Neuronal stem cell (in vitro differentiated cells): ENCODE data around the gene POLR3B.

Experiments
- DNase-seq: peaks from one replicate; pipeline ENCODE4 v3.0.0-alpha.2; 2013; ENCODE audit warnings: low spot score
- H2AFZ ChIP-seq: one replicate; pipeline ENCODE4 v1.6.1; 2013; ENCODE audit warnings: mild to moderate bottlenecking, low read length, inconsistent platforms
- H2AK5ac ChIP-seq: 2 replicates; pipeline ENCODE4 v1.6.1; 2013; ENCODE audit warnings: low read depth, mild to moderate bottlenecking, inconsistent platforms, low read length, moderate library complexity, mixed read lengths
- H2BK120ac ChIP-seq: 2 replicates; pipeline ENCODE4 v1.6.1; 2013; ENCODE audit warnings: low read depth, mild to moderate bottlenecking, inconsistent platforms, low read length, moderate library complexity, mixed read lengths
- H2BK12ac ChIP-seq: one replicate; pipeline ENCODE4 v1.6.1; 2013; ENCODE audit warnings: low read length, inconsistent platforms
- H2BK15ac ChIP-seq: 2 replicates; pipeline ENCODE4 v1.6.1; 2013; ENCODE audit warnings: mild to moderate bottlenecking, low read length, inconsistent platforms, mixed read lengths
- H2BK5ac ChIP-seq: one replicate; pipeline ENCODE4 v1.6.1; 2013; ENCODE audit warnings: inconsistent platforms, mild to moderate bottlenecking, low read length, moderate library complexity
- H3K14ac ChIP-seq: one replicate; pipeline ENCODE4 v1.6.1; 2013; ENCODE audit warnings: low read length, inconsistent platforms
- H3K18ac ChIP-seq: 2 replicates; pipeline ENCODE4 v1.6.1; 2013; ENCODE audit warnings: low read length, inconsistent platforms
- H3K23ac ChIP-seq: 2 replicates; pipeline ENCODE4 v1.6.1; 2013; ENCODE audit warnings: low read depth, mild to moderate bottlenecking, mixed read lengths, low read length, inconsistent platforms; ENCODE audit not compliant: poor library complexity
- H3K27ac ChIP-seq: replicated peaks from 3 replicates; pipeline ENCODE4 v1.5.1; 2013; ENCODE audit warnings: low read length, inconsistent platforms
- H3K27me3 ChIP-seq, 3 experiments: 2 replicates each; pipeline ENCODE4 v1.6.1; 2013; ENCODE audit warnings: low read length in 3 of 3, mild to moderate bottlenecking in 2 of 3, inconsistent platforms in 1 of 3, low read depth in 1 of 3, mixed read lengths in 1 of 3, moderate library complexity in 1 of 3; ENCODE audit not compliant: control insufficient read depth in 3 of 3, insufficient read depth in 3 of 3
- H3K36me3 ChIP-seq, 2 donors: replicated peaks in 1 of 2; 2 replicates each; pipeline ENCODE4 v1.6.1; 2013; ENCODE audit warnings: low read length in 2 of 2; ENCODE audit not compliant: control insufficient read depth in 2 of 2, insufficient read depth in 2 of 2
- H3K4ac ChIP-seq: 2 replicates; pipeline ENCODE4 v1.6.1; 2013; ENCODE audit warnings: inconsistent platforms, mild to moderate bottlenecking, low read length, moderate library complexity
- H3K4me1 ChIP-seq, 2 donors: 1 replicate in 1 of 2; 2 replicates in 1 of 2; pipeline ENCODE4 v1.6.1; 2013; ENCODE audit warnings: low read length in 2 of 2, low read depth in 1 of 2; ENCODE audit not compliant: control insufficient read depth in 2 of 2, insufficient read depth in 1 of 2
- H3K4me2 ChIP-seq: one replicate; pipeline ENCODE4 v1.6.1; 2013; ENCODE audit warnings: mild to moderate bottlenecking, low read length, inconsistent platforms; ENCODE audit not compliant: insufficient read depth, poor library complexity, severe bottlenecking
- H3K4me3 ChIP-seq, 2 donors: 2 replicates each; pipeline ENCODE4 v1.5.1; 2013; ENCODE audit warnings: low read length in 2 of 2, mild to moderate bottlenecking in 2 of 2, inconsistent platforms in 1 of 2, moderate library complexity in 1 of 2
- H3K79me1 ChIP-seq: one replicate; pipeline ENCODE4 v1.6.1; 2013; ENCODE audit warnings: low read depth, mild to moderate bottlenecking, inconsistent platforms, low read length, moderate library complexity
- H3K9ac ChIP-seq: one replicate; pipeline ENCODE4 v1.6.1; 2013; ENCODE audit warnings: mild to moderate bottlenecking, low read depth, low read length, inconsistent platforms; ENCODE audit not compliant: poor library complexity
- H3K9me3 ChIP-seq, 2 donors: replicated peaks in 1 of 2; 2 replicates each; pipeline versions ENCODE3 to v1.6.1; 2013; ENCODE audit warnings: low read length in 2 of 2, mild to moderate bottlenecking in 2 of 2, inconsistent platforms in 1 of 2, low read depth in 1 of 2, mixed read lengths in 1 of 2, moderate library complexity in 1 of 2; ENCODE audit not compliant: control insufficient read depth in 2 of 2, insufficient read depth in 1 of 2
- H4K8ac ChIP-seq: one replicate; pipeline ENCODE4 v1.6.1; 2013; ENCODE audit warnings: low read depth, mild to moderate bottlenecking, inconsistent platforms, low read length, moderate library complexity
- H4K91ac ChIP-seq: one replicate; pipeline ENCODE4 v1.6.1; 2013; ENCODE audit warnings: low read length, low read depth, mild to moderate bottlenecking, inconsistent platforms; ENCODE audit not compliant: poor library complexity
- WGBS, 2 donors: extraction: QIAGEN DNeasy Blood & Tissue Kit; methylation state at CpG; one replicate each; pipeline ENCODE4 v1.1.7; 2013; ENCODE audit warnings: missing lambda C conversion rate in 2 of 2, mixed read lengths in 1 of 2; ENCODE audit not compliant: insufficient read length in 2 of 2, insufficient replicate concordance in 1 of 2; ENCODE audit errors: extremely low coverage in 2 of 2; 5-methylcytosine and 5-hydroxymethylcytosine counted together

Gene POLR3B

DNA sequence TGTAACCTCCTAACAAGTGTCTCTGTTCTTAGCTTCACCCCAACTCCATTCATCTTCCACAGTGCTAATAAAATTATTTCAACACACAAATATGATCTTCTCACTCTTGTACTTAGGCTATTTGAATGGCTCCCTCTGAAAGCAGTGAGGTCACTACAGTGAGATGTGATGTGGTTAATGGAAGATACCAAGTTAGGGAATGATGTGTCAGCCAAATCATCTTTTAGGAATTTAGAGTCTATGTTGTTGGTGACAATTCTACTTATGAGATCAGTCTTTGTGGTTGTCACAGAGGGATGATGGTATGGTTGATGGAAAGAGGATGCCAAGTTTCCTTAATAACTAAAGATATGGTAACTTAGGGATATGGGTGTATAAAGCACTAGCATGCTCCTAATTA is 57.6 kb downstream of the POLR3B start:
- no peak overlapping the region for H4K8ac ChIP-seq
- H2BK5ac ChIP-seq, result no peak overlapping the region
- H2AK5ac ChIP-seq, result no peak overlapping the region
- no peaks in the 10 kb centered on the region for H3K27me3 ChIP-seq
- H2BK15ac ChIP-seq, result no peak overlapping the region
- H3K9me3 ChIP-seq, result no peaks in the 10 kb centered on the region
- no peak overlapping the region for H4K91ac ChIP-seq
- H3K14ac ChIP-seq, result no peak overlapping the region
- H3K4ac ChIP-seq, result no peak overlapping the region
- H3K4me1 ChIP-seq, result peaks cover 11 to 25% of the 10 kb centered on the region in 2 donors
- H3K4me3 ChIP-seq, result no peak overlapping the region
- H3K9ac ChIP-seq, result no peak overlapping the region
- H2BK120ac ChIP-seq, result no peak overlapping the region
- no peak overlapping the region for H2AFZ ChIP-seq
- H3K4me2 ChIP-seq, result no peak overlapping the region
- peaks cover 0 to 44% of the 10 kb centered on the region in 2 donors for H3K36me3 ChIP-seq
- H2BK12ac ChIP-seq, result no peak overlapping the region
- H3K79me1 ChIP-seq, result no peaks in the 10 kb centered on the region
- no peak overlapping the region for H3K18ac ChIP-seq
- no peak overlapping the region for H3K23ac ChIP-seq
- no peak overlapping the region for H3K27ac ChIP-seq
- no peak for DNase-seq

DNA sequence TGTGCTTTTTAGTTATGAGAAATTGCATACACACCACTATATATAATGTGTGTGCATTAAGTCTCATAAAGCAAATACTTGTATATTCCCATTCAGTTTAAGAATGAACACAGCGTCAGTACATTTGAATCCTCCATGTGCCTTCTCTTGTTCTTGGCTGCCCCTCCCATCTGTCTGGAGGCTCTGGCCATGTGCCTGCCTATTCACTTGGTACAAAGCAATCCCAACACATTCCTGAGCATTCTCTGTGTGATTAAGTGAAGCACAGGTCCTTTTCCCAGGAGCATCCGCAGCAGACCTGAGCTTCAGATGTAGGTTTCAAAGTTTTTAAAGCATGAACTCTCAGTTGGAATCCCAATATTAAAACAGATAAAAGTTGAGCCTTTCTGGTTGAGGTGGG is 58.7 kb downstream of the POLR3B start:
- H3K9ac ChIP-seq, result no peak overlapping the region
- WGBS, 2 donors, result no CpG with 5 or more reads among the region's 2 CpGs
- H3K9me3 ChIP-seq, result peaks cover 0 to 3% of the 10 kb centered on the region in 2 donors
- peaks cover 0 to 33% of the 10 kb centered on the region in 2 donors for H3K36me3 ChIP-seq
- no peak overlapping the region for H3K18ac ChIP-seq
- H3K27me3 ChIP-seq, result no peaks in the 10 kb centered on the region
- H3K4me3 ChIP-seq, result no peak overlapping the region
- H3K79me1 ChIP-seq, result no peaks in the 10 kb centered on the region
- H4K91ac ChIP-seq, result no peak overlapping the region
- H2BK120ac ChIP-seq, result no peak overlapping the region
- H2BK5ac ChIP-seq, result no peak overlapping the region
- H3K4ac ChIP-seq, result no peak overlapping the region
- no peak overlapping the region for H2BK12ac ChIP-seq
- peak overlapping the region; percentile 15 for H2AFZ ChIP-seq
- no peak overlapping the region for H3K23ac ChIP-seq
- no peak overlapping the region for H3K4me2 ChIP-seq
- peaks cover 11 to 26% of the 10 kb centered on the region in 2 donors for H3K4me1 ChIP-seq
- H3K14ac ChIP-seq, result no peak overlapping the region
- peak; percentile 45 for DNase-seq
- H2BK15ac ChIP-seq, result no peak overlapping the region
- H3K27ac ChIP-seq, result no peak overlapping the region
- no peak overlapping the region for H4K8ac ChIP-seq
- no peak overlapping the region for H2AK5ac ChIP-seq

DNA sequence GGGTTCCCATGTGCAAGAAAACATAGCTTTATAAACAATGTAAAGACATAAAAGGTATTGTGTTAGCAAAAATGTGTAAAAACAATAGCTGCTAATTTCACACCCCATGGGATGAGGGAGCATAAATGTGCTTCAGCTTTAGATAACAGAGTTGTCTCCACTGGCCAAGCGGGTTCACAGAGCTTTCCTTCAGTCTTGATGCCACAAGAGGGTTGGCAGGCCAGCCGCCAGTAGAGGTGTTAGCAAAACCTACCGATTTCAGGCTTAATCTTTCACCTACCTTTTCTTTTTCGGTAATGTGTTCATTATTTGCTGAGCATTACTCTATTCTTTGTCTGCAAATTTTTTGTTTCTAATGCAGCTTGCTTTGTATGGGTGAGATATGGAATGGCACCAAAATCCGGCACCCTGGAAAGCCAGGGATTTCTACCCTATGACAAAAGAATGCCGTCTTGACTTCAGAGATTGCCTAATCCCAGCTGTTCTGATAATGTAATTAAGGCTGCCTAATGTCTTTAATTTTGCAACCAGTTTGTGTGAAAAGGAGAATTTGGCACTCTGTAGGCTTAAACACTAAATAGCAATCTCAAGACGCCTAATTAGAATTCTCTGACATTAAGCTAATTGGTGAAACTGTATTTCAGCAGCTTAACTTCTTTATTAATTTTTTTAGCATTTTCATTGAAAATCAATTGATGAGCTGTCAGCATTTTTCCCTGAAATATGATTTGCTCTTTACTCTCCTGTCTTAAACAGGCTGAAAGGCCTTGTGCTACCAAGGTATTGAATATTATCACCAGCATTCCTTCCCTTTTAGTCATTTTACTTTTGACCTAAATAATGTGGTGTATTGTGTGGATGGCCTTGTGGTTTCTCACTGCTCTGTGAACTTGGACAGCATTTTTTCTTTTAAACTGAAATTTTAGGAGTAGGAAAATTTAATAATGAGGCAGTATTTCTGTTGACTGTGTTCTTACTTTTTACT is 60.7 kb downstream of the POLR3B start:
- Histone ChIP-seq H2BK120ac (no peak overlapping the region), H3K27ac (no peak overlapping the region), H3K9ac (no peak overlapping the region), H2BK5ac (no peak overlapping the region), H4K8ac (no peak overlapping the region), H3K27me3 (no peaks in the 10 kb centered on the region), H3K9me3 (peaks cover 0 to 7% of the 10 kb centered on the region in 2 donors), H3K4me2 (no peak overlapping the region), H3K23ac (no peak overlapping the region), H2AFZ (no peak overlapping the region), H3K36me3 (peaks cover 0 to 21% of the 10 kb centered on the region in 2 donors), H2BK12ac (no peak overlapping the region), H2BK15ac (no peak overlapping the region), H3K14ac (no peak overlapping the region), H3K79me1 (no peaks in the 10 kb centered on the region), H4K91ac (no peak overlapping the region), H3K4ac (no peak overlapping the region), H3K4me1 (peaks cover 11 to 26% of the 10 kb centered on the region in 2 donors), H3K18ac (no peak overlapping the region), H3K4me3 (no peak overlapping the region), H2AK5ac (no peak overlapping the region)
- WGBS, 2 donors, result no CpG with 5 or more reads among the region's 7 CpGs
- no peak for DNase-seq

DNA sequence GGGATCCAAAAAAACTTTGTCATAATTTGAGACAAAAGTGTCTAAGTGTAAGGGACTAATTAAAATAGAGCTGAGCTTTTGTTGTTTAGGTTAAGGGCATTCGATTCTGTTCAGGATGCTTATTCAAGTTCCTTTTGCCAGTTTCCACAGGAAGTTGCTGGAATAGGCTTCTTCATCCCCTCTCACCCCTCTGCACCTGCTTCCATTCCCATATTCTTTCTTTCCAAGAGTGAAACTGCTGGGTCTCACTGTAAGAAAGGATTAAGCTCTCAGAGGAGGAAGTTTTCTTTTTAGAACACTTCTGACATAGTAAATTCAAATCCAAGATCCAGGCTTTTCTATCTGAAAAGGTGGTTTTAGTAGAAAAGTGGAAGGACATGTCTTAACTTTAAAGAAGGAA is 61.4 kb downstream of the POLR3B start:
- no peak overlapping the region for H3K4me3 ChIP-seq
- no peak overlapping the region for H3K9ac ChIP-seq
- no peak overlapping the region for H4K91ac ChIP-seq
- peaks cover 0 to 7% of the 10 kb centered on the region in 2 donors for H3K9me3 ChIP-seq
- WGBS, 2 donors, result no CpG with 5 or more reads among the region's 1 CpG
- H3K79me1 ChIP-seq, result no peaks in the 10 kb centered on the region
- H3K27me3 ChIP-seq, result no peaks in the 10 kb centered on the region
- no peak overlapping the region for H3K23ac ChIP-seq
- no peak for DNase-seq
- H2BK5ac ChIP-seq, result no peak overlapping the region
- no peak overlapping the region for H3K18ac ChIP-seq
- H4K8ac ChIP-seq, result no peak overlapping the region
- no peak overlapping the region for H2BK15ac ChIP-seq
- no peak overlapping the region for H2AFZ ChIP-seq
- no peak overlapping the region for H3K4ac ChIP-seq
- H3K14ac ChIP-seq, result no peak overlapping the region
- H3K27ac ChIP-seq, result no peak overlapping the region
- H3K36me3 ChIP-seq, result peaks cover 0 to 21% of the 10 kb centered on the region in 2 donors
- no peak overlapping the region for H2AK5ac ChIP-seq
- peaks cover 11 to 26% of the 10 kb centered on the region in 2 donors for H3K4me1 ChIP-seq
- no peak overlapping the region for H2BK120ac ChIP-seq
- no peak overlapping the region for H2BK12ac ChIP-seq
- no peak overlapping the region for H3K4me2 ChIP-seq
